HG03139 (cell line): Measurements from ENCODE around the gene ADSL.

Source experiments
- ATAC-seq: cut with Tn5 transposase; IDR thresholded peaks from one replicate; pipeline ENCODE4 v1.9.1; 2021; ENCODE audit not compliant: unreplicated experiment

Gene ADSL

GRCh38 chr22:40416636-40417035 is 70.3 kb downstream of the ADSL start:
- ATAC-seq, result no peak

- ATAC-seq, result no peak
Observed at GRCh38 chr22:40417041-40417440, 70.7 kb downstream of the ADSL start.

- no peak for ATAC-seq
Observed at GRCh38 chr22:40417881-40418280, 71.6 kb downstream of the ADSL start.

- no peak for ATAC-seq
Observed at GRCh38 chr22:40418366-40419201, 72.3 kb downstream of the ADSL start.

GRCh38 chr22:40419718-40420117 is 73.4 kb downstream of the ADSL start:
- no peak for ATAC-seq

GRCh38 chr22:40420341-40421081 is 74.2 kb downstream of the ADSL start:
- no peak for ATAC-seq

- no peak for ATAC-seq
Observed at GRCh38 chr22:40421082-40421350, 74.7 kb downstream of the ADSL start.

GRCh38 chr22:40421941-40422340 is 75.6 kb downstream of the ADSL start:
- ATAC-seq, result no peak

GRCh38 chr22:40422558-40423309 is 76.4 kb downstream of the ADSL start:
- ATAC-seq, result no peak

- no peak for ATAC-seq
Observed at GRCh38 chr22:40423310-40423688, 77.0 kb downstream of the ADSL start.

GRCh38 chr22:40423882-40424640 is 77.8 kb downstream of the ADSL start:
- ATAC-seq, result no peak

GRCh38 chr22:40425082-40425481 is 78.8 kb downstream of the ADSL start:
- no peak for ATAC-seq

- ATAC-seq, result no peak
Observed at GRCh38 chr22:40426594-40427333, 80.5 kb downstream of the ADSL start.

GRCh38 chr22:40428796-40429195 is 82.5 kb downstream of the ADSL start:
- no peak for ATAC-seq

- no peak for ATAC-seq
Observed at GRCh38 chr22:40429481-40429880, 83.2 kb downstream of the ADSL start.

- ATAC-seq, result no peak
Observed at GRCh38 chr22:40430991-40431390, 84.7 kb downstream of the ADSL start.

- ATAC-seq, result no peak
Observed at GRCh38 chr22:40432157-40432556, 85.9 kb downstream of the ADSL start.

- ATAC-seq, result no peak
Observed at GRCh38 chr22:40432625-40433024, 86.3 kb downstream of the ADSL start.

GRCh38 chr22:40433416-40434090 is 87.3 kb downstream of the ADSL start:
- ATAC-seq, result no peak

- ATAC-seq, result no peak
Observed at GRCh38 chr22:40434106-40434505, 87.8 kb downstream of the ADSL start.
